Embryonic facial prominence (tissue), 1 donor: ENCODE results near the gene LSM10.

ENCODE experiments used
- DNase-seq: peaks from one replicate; pipeline ENCODE4 v3.0.0-alpha.2; 2016; ENCODE audit errors: extremely low spot score

Gene LSM10

DNA sequence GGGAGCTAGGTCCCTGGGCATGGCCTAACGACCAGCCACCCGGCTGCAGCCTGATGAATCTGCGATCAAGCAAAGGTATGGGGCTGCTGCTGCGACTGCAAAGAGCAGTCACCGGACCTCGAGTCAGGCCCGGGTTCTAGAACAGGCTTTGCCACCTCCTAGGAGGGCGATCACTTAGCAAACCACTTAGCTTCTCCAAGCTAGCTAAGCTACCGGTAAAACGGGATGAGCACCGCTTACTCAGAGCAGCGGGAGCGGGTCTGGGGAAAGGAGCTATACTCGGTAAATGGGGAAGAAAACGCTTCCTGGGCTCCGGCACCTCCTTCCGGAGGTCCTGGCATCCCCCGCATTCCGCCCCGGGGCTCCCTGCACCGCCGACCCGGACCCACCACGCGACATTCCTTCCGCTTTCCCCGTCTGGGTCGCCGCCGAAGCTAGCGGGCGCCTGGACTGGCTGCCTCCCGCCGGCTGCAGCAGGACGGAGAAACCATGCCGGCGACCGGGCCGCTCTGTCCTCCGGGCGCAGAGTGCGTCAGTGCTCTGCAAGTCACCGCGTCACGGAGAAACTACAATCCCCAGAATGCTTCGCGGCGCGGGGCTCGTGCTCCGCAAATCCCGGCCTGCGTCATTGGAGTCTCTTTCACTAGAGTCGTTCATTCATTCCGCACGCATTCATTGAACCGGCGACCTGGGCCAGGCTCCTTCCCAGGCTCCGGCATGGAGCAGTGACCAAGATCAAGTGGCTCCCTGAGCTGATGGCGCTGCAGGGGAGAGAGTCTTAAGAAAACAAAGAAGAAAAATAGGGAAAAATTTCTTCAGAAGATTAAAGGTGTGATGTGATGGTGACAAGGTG lies at the start of gene LSM10:
Gene LSM10, minus strand, starts transcription at position 531 of the 853 bp plus-strand sequence. CDS start 3,779 bp downstream, outside the sequence.
- DNase-seq = peak; percentile 80

GRCh38 chr1:36447450-36447849 lies 49.7 kb upstream of the LSM10 start:
- DNase-seq = no peak

DNA sequence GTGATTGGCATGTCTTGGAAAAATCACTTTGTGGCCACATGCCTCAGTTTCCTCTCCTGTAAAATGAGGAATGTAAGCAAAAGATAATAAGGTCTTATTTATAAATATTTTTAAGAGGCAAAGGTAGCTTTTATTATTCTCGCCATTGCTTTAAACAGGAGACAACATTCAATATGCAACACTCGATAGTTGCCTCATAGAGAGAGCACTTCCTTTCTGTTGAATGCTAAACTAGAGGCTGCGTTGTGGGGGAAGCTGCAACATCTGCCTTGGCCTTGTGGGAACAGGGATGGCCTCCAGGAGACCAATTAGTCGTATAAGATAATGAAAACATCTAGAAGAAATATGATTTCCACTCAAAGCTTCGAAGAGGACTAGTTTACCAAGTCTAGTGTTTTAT lies 49.0 kb upstream of the LSM10 start:
- DNase-seq = no peak

DNA sequence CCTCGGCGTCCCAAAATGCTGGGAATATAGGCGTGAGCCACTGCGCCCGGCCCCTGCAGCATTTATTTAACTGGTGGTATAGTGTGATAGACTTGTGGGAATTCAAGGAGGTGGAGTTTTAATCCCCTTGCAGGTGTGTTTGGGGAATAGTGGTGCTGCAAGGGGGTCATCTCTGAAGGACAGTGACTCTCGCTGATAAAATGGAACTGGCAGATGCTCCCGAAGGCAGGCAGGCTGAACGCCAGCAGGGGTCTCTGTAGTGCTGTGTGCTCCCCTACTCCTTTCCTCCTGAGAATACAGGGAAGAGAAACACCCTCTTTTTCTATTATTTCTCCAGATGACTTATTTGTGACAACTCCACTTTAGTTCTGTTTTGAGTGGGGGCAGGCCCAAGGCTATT lies 48.6 kb upstream of the LSM10 start:
- DNase-seq = no peak

GRCh38 chr1:36443297-36443696 lies 45.6 kb upstream of the LSM10 start:
- DNase-seq = no peak

DNA sequence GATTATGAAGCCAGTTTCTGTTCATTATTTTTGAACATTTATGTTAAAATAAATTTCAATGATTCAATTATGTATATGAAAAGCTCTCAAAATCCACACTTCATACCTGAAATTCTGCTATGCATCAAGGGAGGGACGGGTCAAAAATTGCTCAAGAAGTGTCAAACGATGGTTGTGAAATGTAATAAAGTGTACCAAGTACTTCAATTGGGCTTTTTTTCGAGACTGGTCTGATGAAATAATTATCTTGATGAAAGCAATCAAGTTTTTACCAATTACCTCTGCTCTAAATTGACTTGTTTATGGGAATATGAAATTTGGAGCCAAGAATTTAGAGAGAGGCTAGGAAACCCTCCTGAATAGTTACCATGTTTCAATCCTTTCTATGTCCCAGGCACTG lies 44.6 kb upstream of the LSM10 start:
- DNase-seq = no peak

GRCh38 chr1:36440646-36441045 lies 42.9 kb upstream of the LSM10 start:
- DNase-seq = no peak

DNA sequence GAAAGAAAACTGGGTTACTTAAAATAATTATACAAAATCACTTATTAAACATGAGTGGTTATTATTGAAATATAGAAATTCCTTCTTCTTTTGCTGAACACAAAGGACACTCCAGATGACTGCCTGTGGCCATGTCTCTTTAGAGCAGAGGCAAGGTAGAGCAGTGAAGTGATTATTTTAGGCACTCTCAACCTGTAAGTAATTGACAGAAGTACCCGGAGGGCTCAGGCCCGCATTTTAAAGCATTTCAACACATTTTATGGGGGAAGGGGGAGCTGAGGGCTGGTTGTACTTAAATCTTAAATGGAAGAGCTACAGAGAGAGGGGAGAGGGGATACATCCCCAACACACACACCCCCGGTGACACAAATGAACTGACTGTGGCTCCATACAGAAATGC lies 42.3 kb upstream of the LSM10 start:
- no peak for DNase-seq

GRCh38 chr1:36438715-36439114 lies 41.0 kb upstream of the LSM10 start:
- DNase-seq = no peak

DNA sequence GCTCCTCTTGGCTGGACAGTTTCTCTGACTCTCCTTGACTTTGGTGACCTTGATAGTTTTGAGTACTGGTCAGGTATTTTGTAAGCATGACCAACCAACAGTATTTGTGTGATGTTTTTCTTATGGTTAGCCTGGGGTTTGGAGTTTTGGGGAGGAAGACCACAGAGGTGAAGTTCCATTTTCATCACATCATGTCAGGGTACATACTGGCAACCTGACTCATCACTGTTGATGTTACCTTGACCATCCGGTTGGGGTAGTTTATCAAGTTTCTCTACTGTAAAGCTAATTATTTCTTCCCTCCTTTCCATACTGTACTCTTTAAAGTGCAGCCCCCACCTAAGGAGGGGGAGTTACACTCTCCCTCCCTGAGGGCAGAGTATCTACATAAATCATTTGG lies 39.1 kb upstream of the LSM10 start:
- DNase-seq = no peak

DNA sequence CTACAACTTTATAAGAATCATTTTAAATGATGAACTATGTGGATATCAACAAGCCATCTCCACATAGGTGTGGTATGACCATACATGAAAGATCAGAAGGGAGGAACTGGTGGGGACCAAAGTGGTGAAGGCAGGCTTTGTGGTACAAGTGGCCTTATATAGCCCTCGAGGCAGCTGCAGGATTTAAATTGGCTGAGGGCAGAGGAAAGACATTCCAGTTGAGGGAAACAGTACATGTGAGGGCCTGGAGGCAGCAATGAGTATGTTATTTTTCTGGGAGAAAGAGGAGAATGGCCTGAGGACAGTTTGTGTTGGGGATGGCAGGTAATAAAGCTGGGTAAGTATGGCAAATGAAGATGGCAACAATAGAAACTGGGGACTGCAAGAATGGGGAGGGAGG lies 35.4 kb upstream of the LSM10 start:
- DNase-seq = no peak

DNA sequence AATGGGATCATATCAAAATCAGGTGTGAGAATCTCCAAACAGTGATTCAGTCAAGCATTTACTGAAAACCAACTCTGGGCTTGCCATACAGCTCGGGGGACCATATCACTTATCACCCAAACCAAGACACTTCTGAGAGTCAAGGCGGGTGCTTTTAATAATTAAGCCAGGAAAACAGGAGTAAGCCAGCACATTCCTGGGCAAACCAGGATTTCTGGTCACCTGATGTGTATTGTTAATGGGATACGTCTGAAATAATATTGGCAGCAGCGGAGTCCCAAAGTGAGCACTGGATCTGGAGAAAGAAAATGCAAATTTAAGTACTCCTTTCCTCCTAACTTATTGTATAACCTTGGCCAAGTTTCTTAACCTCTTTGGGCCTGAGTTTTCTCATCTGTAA lies 34.9 kb upstream of the LSM10 start:
- no peak for DNase-seq

DNA sequence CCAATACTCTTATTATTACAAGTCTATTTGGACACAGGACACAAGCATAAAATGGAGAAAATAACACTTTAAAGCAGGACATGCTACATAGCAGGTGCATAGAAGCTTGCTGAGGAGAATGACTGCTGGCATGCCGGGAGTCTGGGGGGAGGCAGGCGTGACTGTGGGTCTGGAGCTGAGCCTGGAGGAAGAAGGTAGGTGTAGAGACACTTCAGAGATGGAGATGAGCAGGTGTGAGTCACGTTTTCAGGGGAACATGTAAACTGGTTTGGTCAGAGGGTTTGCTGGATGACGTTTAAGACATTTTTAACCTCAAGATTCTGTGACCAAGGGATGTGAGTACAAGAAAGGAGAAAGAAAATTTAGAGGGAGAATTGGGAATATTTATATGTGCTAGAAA lies 28.1 kb upstream of the LSM10 start:
- no peak for DNase-seq

DNA sequence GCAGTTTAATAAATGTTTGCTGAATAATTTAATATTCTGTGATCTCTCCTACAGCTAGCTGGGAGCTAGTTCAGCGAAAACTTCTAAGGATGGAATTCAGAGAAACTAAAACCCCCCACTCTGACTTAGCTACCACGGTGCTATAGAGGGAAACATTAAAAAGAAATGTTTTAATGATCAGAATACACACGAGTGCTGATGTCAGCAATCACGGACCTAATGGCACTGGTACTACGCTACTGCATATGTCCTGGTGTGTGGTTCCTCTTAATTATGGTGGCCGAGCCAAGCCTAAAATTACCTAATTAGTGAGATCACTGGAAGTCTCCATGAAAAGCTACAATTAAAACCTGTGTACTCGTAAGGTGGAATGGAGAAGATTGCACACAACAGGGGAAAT lies 23.9 kb upstream of the LSM10 start:
- no peak for DNase-seq

DNA sequence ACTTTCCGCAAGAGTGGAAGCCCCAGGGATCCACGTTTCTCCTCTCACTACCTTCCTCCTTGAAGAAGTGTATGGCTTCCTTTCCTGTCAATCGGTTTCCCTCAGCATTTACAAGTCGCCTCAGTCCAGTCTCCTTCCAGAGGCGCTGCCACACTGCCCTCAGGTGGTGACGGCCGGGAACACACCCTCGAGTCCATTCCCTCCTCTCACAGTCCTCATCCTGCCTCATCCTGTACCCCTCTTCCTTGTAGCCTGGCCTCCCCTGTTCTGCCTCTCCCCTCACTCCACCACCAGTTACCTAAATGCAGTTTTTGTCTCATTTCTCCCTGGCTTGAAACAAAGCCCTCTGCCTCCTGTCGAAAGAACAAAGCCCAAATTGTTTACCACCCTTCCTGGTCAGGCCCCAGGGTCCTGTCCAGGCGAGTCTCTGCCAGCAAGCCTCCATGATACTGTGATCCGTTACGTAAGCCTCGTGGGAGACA lies 23.2 kb upstream of the LSM10 start:
- peak; percentile 71 for DNase-seq

DNA sequence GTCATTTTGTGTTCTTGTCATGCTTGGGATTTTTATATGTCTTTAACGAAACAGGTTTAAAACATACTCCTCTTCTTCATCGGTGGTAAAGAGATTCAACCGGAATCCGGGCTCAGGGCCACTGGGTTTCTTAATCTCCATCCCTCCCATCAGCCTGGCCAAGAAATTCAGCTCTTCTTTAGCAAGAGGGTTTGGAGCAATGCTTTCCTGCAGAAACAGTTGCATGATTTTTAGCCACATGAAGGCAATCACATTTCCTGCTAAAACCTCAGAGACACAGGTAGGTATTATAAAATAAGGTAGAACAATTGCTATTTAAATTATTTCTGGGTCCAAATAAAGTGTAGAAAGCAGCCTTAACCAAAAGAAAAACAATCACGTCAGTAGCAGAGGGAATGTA lies 22.7 kb upstream of the LSM10 start:
- DNase-seq = no peak

DNA sequence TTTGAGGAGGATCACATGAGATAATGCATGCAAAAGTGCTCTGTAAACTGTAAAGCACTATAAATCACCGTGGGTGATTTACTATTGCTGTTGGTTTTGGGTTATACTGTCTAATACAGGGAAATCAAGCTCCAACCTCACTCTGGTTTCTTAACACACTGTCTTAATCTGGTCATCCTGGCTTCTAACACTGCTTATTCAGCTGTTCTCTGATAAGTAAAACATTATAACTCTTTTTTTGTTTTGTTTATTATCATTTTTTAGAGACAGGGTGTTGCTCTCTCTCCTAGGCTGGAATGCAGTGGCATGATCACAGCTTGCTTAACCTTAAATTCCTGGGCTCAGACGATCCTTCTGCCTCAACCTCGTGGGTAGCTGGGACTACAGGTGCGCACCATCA lies 21.9 kb upstream of the LSM10 start:
- DNase-seq = no peak

- no peak for DNase-seq
Observed at GRCh38 chr1:36419140-36419539, 21.4 kb upstream of the LSM10 start.

GRCh38 chr1:36417931-36418330 lies 20.2 kb upstream of the LSM10 start:
- no peak for DNase-seq

GRCh38 chr1:36415661-36416326 lies 18.1 kb upstream of the LSM10 start:
- no peak for DNase-seq

DNA sequence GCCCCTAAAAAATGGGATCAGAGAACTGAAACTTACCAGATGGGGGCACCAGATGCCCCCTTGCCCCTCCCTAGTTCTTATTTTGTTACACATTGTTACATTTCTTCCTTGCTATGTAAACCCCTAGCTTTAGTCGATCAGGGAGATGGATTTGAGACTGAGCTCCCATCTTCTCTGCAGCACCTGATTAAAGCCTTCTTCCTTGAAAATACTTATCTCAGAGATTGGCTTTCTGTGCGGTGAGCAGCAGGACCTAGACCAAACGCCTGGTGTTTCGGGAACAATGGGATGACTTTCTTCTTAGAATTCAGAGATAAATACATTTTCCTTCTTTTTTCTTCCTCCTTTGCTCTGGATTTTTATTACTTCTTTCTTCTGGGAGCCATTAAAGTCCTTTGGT lies 16.7 kb upstream of the LSM10 start:
- DNase-seq = no peak

DNA sequence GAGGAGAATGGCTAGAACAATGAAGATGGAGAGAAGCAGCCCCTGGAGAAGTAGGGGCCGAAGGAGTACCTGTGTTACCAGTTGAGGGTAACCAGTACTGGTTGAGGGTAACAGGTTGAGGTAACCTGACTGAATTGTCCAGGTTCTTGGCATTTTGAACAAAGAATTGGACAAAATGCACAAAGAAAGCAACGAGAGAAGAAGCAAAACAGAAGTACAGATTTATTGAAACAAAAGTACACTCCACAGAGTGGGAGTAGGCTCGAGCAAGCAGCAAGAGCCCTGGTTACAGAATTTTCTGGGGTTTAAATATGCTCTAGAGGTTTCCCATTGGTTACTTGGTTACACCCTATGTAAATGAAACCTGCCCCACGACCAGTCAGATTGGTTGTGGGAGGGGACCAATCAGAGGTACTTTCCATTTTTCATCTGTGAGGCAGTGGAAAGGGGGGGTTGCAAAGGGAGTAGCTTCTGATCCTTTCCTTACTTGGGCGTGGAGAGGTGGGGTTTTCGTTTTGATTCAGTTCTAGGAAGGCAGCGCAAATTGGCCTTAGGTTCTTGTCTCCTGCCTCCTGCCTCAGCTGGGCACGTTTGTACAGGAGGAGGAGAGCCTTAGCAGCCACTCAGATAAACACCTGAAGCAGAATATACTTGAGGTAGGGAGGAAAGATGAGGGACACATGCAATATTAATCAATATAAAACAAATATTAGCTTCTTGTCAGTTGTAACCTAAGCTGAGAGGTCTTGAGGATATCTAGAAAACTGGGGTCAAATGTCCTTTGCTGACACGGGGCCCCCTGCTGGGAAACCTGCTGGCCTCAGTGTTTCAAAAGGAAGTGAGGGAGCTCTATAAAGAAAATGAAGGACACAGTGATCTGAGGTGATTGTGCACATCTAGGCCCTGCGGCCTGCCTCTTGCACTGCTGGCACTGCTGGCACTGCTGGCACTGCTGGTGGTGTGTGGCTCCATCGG lies 14.3 kb upstream of the LSM10 start:
- no peak for DNase-seq
